HG02884 (cell line): ENCODE results near the gene A4GALT.
"Not testable (repeated sequence)": the region's sequence is repeated elsewhere in the genome, so short reads cannot be mapped to it uniquely, and the experiment has no call there.

ENCODE experiments used
- ATAC-seq: cut with Tn5 transposase; IDR thresholded peaks from one replicate; pipeline ENCODE4 v1.9.1; 2021; ENCODE audit warnings: mild to moderate bottlenecking, moderate library complexity; ENCODE audit not compliant: unreplicated experiment

The A4GALT gene

DNA sequence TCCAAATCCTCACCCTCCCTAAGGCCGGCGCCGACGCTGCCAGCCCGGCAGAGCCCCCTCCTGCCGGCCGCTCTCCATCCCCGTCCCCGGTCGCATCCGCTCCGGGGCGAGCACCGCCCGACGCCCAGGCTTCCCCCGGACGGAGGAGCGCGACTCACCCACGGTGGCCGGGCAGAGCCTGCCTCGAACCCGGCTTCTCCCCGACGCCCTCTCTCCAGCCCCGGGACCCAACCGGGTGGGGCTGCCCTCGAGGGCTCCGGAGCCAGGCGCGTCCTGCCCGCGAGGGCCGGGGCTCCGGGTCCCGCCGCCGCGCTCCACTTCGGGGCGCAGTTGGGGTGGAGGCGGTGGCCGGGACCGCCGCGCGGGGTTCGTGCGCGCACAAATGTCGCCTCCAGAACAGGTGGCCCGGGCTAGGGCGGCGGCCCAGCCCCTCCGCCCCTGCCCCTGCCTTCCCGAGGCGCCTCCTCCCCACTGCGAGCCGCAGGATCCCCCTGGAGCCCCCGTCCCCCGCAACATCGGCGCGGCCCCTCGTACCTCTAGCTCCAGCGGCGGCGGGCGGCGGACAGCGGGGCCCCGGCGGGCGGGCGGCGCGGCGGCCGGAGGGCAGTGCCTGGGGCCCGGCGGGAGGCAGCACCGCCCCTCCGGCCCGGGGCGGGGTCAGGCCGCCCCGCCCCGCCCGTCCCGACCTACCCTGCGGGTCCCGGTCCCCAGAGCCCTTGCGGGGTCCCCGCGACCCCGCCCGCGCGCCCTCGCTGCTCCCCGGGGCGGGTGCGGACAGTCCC is at the start of gene A4GALT:
A4GALT (minus strand) TSS at position 608 of the 782 bp plus-strand sequence. CDS start 26,919 bp downstream, outside the sequence.
- ATAC-seq: no peak

DNA sequence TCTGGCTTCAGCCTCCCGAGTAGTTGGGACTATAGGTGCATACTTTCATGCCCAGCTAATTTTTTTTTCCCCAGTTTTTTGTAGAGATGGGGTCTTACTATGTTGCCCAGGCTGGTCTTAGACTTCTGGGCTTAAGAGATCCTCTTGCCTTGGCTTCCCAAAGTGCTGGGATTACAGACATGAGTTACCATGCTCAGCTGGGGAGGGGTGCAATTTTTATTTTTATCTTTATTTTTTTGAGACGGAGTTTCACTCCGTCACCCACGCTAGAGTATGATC is 49.7 kb upstream of the A4GALT start:
- ATAC-seq: no peak

DNA sequence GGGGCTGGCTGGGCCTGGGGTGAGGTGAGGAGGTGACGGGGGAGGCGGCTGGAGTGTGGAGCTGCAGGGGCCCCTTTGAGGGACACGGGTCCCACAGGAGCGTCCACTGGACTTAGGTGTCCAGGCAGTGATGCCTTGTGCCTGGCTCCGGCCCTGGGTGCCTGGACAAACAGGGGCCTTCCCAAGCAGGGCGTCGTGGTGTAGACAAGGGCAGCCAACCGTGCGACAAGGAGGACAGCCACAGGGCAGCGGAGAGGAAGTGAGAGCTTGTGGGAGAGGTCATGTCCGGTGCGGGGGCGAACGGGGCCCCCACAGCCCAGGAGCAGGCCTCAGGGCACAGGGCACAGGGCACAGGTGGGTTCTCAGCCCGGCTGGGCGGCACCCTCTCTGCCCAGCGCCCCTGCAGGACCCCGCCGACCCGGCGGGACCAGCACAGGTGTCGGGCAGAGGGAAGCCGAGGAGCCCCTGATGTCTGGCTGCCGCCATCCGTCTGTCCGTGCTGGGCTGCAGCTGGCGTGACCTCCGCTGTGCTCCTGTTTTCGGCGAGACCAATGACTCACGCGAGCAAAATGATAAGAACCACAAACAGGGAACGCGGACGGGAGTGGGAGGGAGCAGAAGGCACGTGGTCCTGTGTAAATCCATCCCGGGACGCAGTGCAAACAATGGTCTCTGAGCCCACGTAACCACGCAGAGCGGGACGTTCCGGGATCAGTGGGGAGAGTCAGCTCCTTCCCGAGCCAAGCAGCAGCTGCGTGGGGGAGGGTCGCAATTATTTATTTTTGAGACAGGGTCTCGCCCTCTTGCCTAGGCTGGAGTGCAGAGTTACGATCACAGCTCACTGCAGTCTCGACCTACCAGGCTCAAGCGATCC is 49.1 kb upstream of the A4GALT start:
- no peak for ATAC-seq

DNA sequence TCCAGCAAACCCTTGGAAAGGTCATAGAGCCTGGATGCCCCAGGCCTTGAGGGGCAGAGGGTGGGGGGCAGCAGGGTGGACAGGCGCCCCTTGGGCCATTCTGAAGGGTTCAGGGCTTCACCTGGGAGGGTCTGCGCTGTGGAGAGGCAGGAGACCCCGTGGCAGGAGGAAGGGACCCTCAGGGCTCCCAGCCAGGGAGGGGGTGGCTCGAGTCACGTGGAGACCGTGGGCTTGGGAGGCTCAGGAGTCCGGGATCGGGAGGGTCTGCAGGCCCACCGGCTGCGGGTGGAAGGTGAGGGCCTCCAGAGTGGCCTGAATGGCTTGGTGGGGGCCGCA is 48.5 kb upstream of the A4GALT start:
- ATAC-seq: no peak

DNA sequence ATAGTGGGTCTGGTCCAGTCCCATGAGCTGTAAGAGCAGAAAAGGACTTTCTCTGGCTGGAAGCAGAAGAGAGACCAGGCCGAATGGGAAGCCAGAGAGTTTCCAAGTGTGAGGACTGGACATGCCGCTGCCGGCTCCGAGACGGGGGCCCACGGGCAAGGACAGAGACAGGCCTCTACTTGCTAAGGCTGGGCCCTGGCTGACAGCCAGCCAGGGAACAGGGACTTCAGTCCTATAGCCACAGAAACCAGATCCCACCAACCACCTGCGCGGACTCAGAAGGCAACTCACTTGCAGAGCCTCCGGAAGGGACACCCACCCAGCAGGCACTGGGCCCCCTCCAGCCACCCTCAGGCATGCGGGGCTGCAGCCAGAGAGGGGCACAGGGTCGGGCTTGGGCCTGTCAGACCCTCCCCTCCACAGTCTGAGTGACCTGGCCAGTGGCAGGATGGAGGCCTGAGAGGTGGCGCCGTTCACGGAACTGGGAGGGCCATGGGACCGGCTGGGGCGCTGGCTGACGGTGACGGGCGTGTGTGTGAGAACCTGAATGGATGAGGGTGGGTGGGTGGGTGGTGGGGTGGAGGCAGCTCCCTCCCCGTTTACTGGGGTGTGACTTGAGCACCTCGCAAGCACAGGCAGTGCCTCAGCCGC is 47.8 kb upstream of the A4GALT start:
- ATAC-seq: no peak

GRCh38 chr22:42766860-42767259 is 46.2 kb upstream of the A4GALT start:
- no peak for ATAC-seq

GRCh38 chr22:42764895-42765363 is 44.3 kb upstream of the A4GALT start:
- no peak for ATAC-seq

DNA sequence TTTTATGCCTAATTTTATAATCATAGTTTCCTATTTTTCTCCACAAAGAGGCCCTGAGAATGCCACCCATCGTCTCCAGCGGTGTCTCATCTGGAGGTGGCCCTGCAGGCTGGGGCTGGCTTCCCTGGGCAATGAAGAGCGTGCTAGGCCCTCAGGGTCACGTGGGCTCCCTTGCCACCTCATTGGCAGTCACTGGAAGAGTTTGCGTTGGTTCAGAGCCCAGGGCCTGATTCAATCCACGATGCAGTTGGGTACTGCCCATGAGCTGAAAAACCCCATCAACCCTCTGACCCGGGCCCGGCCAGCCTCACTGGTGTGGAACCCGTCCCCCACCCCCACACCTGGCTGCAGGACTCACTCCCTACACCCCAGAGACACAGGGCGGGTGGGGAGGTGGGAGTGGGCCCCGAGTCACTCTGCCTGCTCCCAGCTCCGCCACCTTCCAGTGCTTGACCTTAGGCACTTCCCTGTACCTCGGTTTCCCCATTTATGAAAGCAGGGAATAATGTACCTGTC is 43.4 kb upstream of the A4GALT start:
- ATAC-seq: no peak

DNA sequence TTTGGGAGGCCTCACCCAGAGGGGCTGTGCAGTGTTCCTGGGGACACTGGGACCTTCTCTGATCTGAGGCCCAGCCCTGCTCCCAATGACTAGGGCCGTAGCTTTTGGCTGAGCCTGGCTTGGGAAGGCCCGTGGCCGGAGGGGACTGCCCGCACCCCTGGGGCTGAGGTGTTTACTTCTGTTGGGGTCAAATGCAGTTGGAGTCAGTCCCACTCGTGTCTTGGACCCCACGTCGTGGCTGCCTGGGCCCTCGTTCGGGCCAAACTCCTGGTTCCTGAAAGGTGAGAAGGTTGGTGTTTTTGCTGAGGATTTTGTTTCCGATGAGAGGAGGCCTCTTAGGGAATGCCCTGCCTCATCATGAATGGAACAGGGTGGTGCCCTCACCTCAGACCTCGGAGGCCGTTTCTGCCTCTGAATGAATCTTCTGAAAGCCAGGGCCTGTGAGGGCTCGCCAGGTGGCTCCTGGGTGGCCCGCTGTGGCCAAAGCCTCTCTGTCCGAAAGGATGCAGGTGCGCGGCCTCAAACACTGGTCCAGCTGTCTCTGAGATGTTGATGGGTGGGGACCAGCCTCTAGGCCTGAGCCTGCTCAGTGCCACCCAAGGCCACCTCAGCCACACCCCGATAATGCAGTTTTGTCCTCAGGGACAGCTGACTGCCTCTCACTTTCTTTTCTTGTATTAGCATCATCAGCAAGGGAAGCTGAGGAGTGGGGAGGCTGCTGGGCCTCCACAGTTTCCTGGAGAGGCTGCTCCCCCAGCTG is 40.3 kb upstream of the A4GALT start:
- ATAC-seq: no peak

DNA sequence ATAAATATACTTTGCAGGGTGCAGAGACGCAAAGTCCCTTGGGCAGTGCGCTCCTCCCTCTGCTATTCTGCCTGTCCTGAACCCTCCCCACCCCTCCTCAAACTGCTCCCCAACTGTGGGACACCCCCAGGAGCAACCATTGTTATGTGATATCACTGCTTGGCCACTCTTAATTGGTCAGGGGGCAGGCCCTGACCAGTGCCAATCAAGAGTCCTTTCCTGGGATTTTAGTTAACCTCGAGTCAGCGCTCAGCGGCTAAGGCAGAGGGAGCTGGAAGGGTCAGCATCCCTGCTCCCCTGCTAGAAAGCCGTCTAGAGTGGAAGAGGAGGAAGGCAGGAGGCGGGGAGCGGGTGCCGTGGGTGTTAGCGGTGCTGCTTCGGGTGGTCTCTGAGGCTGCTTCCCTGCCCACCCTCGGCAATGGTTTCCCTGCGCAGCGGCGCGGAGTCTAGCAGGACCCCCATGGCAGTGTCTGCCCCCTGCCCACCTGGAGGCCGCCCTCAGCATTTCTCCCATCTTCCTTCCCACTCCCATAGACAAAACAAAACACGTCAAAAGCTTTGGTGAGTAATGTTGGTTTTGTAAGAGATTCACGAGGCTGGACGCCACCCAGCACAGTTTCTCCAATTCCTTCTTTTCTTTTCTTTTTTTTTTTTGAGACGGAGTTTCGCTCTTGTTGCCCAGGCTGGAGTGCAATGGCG is 38.4 kb upstream of the A4GALT start:
- no peak for ATAC-seq

GRCh38 chr22:42755553-42755952 is 34.9 kb upstream of the A4GALT start:
- ATAC-seq: not testable (repeated sequence)

DNA sequence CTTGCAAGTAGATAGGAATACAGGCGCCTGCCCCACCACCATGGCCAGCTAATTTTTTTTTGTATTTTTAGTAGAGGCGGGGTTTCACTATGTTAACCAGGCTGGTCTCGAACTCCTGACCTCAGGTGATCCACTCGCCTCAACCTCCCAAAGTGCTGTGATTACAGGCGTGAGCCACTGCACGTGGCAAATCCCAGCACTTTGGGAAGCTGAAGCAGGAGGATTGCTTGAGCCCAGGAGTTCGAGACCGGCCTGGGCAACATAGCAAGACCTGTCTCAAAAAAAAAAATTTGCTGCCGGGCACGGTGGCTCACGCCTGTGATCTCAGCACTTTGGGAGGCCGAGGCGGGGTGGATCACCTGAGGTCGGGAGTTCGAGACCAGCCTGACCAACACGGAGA is 34.5 kb upstream of the A4GALT start:
- ATAC-seq: not testable (repeated sequence)

GRCh38 chr22:42754658-42755057 is 34.0 kb upstream of the A4GALT start:
- ATAC-seq: no peak

GRCh38 chr22:42752912-42753311 is 32.2 kb upstream of the A4GALT start:
- no peak for ATAC-seq

DNA sequence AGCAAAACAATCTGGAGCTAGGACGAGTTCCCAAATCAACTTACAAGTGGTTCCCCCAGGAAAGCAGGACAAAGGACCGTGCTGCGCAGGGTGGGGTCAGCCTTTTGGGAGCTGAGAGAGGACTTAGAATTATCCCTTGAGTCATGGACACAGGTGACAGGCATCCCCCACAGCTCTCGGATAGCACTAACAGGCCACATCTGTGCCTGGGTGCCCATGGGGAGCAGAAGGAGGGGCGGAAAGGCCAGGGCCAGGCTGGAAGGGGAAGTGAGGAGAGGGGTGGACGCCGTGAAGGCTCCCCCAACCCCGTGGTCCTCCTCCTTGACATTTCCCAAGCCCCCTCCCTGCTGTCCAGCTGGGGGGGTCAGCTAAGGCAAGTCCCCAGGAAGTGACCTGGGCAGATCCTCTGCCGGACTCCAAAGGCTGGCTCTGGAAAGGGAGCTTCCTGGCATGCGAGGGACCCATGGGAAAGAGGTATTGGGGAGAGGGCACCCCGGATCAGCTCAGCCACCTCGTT is 31.6 kb upstream of the A4GALT start:
- no peak for ATAC-seq

DNA sequence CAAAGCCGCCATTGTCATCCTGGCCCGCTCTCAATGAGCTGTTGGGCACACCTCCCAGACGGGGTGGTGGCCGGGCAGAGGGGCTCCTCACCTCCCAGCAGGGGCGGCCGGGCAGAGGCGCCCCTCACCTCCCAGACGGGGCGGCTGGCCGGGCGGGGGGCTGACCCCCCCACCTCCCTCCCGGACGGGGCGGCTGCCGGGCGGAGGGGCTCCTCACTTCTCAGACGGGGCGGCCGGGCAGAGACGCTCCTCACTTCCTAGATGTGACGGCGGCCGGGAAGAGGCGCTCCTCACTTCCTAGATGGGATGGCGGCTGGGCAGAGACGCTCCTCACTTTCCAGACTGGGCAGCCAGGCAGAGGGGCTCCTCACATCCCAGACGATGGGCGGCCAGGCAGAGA is 29.8 kb upstream of the A4GALT start:
- not testable (repeated sequence) for ATAC-seq

DNA sequence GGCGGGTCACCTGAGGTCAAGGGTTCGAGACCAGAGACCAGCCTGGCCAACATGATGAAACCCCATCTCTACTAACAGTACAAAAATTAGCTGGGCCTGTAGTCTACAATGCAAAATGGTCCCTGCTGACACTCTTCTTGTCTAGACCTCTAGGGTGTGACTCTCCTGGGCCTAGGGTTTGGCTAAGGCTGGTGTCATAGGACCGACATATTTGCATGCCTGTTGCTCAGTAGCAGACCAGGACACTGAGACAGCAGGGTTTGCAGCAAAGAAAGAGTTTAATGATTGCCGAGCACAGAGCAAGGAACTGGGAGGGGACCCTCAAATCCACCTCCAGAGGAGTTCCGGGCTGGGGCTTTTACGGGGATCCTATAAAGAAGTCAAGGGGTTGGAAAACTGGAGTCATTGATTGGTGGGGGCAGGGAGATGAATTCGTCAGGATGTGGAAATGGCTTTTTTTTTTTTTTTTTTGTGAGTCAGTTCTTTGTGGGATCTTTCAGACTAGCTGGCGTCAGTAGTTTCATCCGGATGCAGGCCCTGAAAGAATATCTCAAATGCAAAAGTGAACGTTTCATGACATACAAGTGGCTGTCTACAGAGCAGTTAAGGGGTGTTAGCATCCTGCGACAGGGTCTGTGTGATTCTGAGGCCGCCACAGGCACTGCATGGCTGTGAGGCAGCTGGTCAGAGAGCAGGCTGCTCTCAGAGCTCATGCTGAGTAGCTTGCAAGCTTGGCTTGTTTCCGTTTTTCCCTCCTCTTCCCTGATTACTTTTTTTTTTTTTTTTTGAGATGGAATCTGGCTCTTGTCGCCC is 27.2 kb upstream of the A4GALT start:
- no peak for ATAC-seq

GRCh38 chr22:42745118-42745517 is 24.4 kb upstream of the A4GALT start:
- no peak for ATAC-seq

DNA sequence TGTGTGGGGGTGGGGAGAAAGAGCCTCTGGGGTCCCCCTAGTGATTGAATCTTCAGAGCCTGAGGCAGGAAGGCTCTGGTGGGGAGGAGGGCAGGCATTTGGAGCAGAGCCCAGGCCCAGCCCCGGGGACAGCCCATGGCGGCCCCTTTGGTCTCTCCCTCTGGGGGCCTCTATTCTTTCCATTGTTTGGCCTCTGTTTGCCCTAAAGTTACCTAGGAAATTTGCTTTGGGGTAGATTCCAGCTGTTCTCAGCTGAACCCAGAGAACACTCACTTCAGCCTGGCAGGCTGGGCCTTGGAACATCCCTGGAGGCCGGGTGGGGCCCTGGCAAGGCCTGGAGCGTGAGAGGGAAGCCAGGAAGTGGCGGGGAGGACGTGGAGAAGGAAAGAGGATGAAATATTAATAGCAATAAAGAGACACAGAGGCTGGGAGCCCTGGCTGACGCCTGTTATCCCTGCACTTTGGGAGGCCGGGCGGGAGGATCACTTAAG is 22.9 kb upstream of the A4GALT start:
- no peak for ATAC-seq
